ENCODE results near the gene PERM1. TPM values are rescaled to one million over a fixed set of nuclear protein-coding genes. Genes with fewer than 3 reads are reported as not detected.

The PERM1 gene
- total and polyA plus RNA-seq, 2 of the 13 experiments (the other 11 are each of a cell fraction or from before 2014, with no cell fraction given), result 0.04 to 0.29 TPM

DNA sequence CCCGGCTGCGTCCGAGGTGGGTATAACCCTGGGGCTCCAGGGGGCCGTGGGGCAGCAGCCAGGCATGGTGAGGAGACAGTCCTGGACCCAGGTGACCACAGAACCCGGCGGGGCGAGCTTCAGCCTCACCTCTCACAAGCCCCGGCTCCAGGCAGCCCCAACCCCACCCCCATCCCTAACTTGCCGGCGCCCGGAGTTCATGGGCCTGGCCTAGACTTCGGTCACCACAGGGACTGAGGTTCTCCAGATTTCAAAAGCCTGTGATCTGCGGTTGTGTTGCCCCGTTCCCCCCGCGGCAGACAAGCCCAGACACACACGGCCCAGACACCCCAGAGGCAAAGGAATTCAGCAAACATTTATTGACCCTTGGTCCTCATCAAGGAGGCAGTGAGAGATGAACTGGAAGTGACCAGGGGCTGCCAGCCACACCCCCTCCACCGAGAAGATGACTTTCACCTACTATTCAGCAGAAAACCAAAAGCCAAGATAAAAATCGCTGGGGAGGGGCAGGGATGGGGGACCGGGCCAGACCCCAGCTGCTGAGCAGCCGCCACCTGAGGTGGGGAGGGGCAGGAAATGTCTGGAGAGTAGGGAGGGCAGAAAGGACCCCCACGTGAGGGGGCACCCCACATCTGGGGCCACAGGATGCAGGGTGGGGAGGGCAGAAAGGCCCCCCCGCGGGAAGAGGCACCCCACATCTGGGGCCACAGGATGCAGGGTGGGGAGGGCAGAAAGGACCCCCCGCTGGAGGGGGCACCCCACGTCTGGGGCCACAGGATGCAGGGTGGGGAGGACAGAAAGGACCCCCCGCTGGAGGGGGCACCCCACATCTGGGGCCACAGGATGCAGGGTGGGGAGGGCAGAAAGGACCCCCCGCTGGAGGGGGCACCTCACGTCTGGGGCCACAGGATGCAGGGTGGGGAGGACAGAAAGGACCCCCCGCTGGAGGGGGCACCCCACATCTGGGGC is 14.1 kb upstream of the PERM1 start (continued):
- TF ChIP-seq PTBP1 (IDR thresholded peaks at IDR 0.05; ENCODE audit: low read depth, low read length, poor library complexity, severe bottlenecking) (no peak), ZNF724P (CRISPR knock-in tag; IDR thresholded peaks at IDR 0.05; ENCODE audit: borderline replicate concordance) (no peak), ZFX (CRISPR knock-in tag; IDR thresholded peaks at IDR 0.05; ENCODE audit: low read depth) (peak; percentile 68), CHD4 (IDR thresholded peaks at IDR 0.05; ENCODE audit: borderline replicate concordance, low read length) (no peak), CHCHD3 (CRISPR knock-in tag; IDR thresholded peaks at IDR 0.05) (no peak), SALL1 (CRISPR knock-in tag; IDR thresholded peaks at IDR 0.05) (peak; percentile 61), RXRA (CRISPR knock-in tag; IDR thresholded peaks at IDR 0.05) (peak; percentile 81; the same call in 1 of the 2 replicates), KLF11 (CRISPR knock-in tag; IDR thresholded peaks at IDR 0.05) (no peak), KAT2B (IDR thresholded peaks at IDR 0.05; ENCODE audit: borderline replicate concordance, low read depth, low read length) (no peak), NR2F2 (IDR thresholded peaks at IDR 0.05; ENCODE audit: borderline replicate concordance, low read depth) (no peak), NR1H2 (CRISPR knock-in tag; IDR thresholded peaks at IDR 0.05; ENCODE audit: borderline replicate concordance, low read depth) (no peak), CC2D1A (CRISPR knock-in tag; IDR thresholded peaks at IDR 0.05) (no peak), NFE2 (CRISPR knock-in tag; IDR thresholded peaks at IDR 0.05) (no peak), ZNF547 (CRISPR knock-in tag; IDR thresholded peaks at IDR 0.05) (no peak)
- TF ChIP-seq, protein P1, sequence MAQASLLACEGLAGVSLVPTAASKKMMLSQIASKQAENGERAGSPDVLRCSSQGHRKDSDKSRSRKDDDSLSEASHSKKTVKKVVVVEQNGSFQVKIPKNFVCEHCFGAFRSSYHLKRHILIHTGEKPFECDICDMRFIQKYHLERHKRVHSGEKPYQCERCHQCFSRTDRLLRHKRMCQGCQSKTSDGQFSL (CRISPR knock-in tag; IDR thresholded peaks at IDR 0.05), result no peak
- TF ChIP-seq, protein P2, sequence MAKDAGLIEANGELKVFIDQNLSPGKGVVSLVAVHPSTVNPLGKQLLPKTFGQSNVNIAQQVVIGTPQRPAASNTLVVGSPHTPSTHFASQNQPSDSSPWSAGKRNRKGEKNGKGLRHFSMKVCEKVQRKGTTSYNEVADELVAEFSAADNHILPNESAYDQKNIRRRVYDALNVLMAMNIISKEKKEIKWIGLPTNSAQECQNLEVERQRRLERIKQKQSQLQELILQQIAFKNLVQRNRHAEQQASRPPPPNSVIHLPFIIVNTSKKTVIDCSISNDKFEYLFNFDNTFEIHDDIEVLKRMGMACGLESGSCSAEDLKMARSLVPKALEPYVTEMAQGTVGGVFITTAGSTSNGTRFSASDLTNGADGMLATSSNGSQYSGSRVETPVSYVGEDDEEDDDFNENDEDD (CRISPR knock-in tag; IDR thresholded peaks at IDR 0.05; ENCODE audit: borderline replicate concordance), result no peak
- TF ChIP-seq, protein P3, sequence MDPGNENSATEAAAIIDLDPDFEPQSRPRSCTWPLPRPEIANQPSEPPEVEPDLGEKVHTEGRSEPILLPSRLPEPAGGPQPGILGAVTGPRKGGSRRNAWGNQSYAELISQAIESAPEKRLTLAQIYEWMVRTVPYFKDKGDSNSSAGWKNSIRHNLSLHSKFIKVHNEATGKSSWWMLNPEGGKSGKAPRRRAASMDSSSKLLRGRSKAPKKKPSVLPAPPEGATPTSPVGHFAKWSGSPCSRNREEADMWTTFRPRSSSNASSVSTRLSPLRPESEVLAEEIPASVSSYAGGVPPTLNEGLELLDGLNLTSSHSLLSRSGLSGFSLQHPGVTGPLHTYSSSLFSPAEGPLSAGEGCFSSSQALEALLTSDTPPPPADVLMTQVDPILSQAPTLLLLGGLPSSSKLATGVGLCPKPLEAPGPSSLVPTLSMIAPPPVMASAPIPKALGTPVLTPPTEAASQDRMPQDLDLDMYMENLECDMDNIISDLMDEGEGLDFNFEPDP (CRISPR knock-in tag; conservative IDR thresholded peaks at IDR 0.05), result no peak
- TF ChIP-seq, protein P4, sequence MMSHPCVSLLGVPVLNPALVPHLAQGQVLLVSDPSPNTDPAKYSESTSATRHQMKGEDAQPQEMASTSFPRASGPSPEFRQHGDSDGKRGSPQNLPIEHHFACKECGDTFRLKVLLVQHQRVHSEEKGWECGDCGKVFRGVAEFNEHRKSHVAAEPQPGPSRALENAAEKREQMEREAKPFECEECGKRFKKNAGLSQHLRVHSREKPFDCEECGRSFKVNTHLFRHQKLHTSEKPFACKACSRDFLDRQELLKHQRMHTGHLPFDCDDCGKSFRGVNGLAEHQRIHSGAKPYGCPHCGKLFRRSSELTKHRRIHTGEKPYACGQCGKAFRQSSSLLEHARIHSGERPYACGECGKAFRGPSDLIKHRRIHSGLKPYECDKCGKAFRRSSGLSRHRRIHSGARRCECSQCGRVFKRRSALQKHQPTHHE (CRISPR knock-in tag; IDR thresholded peaks at IDR 0.05; ENCODE audit: borderline replicate concordance), result no peak
- TF ChIP-seq, protein P5, sequence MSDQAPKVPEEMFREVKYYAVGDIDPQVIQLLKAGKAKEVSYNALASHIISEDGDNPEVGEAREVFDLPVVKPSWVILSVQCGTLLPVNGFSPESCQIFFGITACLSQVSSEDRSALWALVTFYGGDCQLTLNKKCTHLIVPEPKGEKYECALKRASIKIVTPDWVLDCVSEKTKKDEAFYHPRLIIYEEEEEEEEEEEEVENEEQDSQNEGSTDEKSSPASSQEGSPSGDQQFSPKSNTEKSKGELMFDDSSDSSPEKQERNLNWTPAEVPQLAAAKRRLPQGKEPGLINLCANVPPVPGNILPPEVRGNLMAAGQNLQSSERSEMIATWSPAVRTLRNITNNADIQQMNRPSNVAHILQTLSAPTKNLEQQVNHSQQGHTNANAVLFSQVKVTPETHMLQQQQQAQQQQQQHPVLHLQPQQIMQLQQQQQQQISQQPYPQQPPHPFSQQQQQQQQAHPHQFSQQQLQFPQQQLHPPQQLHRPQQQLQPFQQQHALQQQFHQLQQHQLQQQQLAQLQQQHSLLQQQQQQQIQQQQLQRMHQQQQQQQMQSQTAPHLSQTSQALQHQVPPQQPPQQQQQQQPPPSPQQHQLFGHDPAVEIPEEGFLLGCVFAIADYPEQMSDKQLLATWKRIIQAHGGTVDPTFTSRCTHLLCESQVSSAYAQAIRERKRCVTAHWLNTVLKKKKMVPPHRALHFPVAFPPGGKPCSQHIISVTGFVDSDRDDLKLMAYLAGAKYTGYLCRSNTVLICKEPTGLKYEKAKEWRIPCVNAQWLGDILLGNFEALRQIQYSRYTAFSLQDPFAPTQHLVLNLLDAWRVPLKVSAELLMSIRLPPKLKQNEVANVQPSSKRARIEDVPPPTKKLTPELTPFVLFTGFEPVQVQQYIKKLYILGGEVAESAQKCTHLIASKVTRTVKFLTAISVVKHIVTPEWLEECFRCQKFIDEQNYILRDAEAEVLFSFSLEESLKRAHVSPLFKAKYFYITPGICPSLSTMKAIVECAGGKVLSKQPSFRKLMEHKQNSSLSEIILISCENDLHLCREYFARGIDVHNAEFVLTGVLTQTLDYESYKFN (CRISPR knock-in tag; conservative IDR thresholded peaks at IDR 0.05), result peak; percentile 77
